Measurements from ENCODE around the gene PLN. TPM values are rescaled to one million over a fixed set of nuclear protein-coding genes. Genes with fewer than 3 reads are reported as not detected.

The PLN gene
- total RNA-seq, result 10 to 100 TPM in 1 of 8 experiments, 1 to 10 TPM in 2, under 1 TPM in 5; 0.21 to 12.6 (median 0.59) TPM

DNA sequence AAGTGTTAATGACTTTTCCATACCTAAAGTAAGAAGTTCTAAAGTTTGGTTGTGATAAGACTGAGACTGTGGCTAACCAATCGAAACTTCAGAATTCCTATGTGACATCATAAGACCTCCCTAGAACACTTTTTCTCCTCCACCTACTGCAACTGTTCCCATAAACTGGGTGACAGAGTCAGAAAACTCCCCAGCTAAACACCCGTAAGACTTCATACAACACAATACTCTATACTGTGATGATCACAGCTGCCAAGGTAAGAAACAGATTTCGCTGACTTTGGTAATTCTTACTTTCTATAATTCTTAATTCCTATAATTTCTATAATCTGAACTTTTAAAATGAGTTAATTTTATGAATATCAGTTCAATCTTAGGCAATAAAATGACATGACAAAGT, at the start of gene PLN:
PLN (plus strand) TSS at position 161 of the 400 bp plus-strand sequence. CDS start 10,626 bp downstream, outside the sequence.
- peak in 2 of 8 experiments; percentile 17 to 56 for ATAC-seq (replicated peaks in 6 of 8)
- H3K4me3 ChIP-seq, result no peak within 1 kb of the TSS
- in situ Hi-C loops (cut with MboI; ENCODE audit: low pct_unique_long_range_greater_than_20kb in 2 of 9, low sequenced_read_pairs in 9 of 9, unreplicated experiment in 9 of 9), result loop anchor here in 1 of 9 experiments (25.0 kb wide), 1 partner anchor 261 kb away; no protein-coding TSS in a partner anchor
- H3K27ac ChIP-seq, result no peak within 1 kb of the TSS
- WGBS, 10 experiments, result 76 to 100% (median 94%) methylated on average over 1 to 3 of the region's 3 CpGs; no CpG with 5 or more reads in 1 of the 10 experiments
- no peaks in the 10 kb centered on the region for H3K4me1 ChIP-seq (replicated peaks in 1 of 2)

DNA sequence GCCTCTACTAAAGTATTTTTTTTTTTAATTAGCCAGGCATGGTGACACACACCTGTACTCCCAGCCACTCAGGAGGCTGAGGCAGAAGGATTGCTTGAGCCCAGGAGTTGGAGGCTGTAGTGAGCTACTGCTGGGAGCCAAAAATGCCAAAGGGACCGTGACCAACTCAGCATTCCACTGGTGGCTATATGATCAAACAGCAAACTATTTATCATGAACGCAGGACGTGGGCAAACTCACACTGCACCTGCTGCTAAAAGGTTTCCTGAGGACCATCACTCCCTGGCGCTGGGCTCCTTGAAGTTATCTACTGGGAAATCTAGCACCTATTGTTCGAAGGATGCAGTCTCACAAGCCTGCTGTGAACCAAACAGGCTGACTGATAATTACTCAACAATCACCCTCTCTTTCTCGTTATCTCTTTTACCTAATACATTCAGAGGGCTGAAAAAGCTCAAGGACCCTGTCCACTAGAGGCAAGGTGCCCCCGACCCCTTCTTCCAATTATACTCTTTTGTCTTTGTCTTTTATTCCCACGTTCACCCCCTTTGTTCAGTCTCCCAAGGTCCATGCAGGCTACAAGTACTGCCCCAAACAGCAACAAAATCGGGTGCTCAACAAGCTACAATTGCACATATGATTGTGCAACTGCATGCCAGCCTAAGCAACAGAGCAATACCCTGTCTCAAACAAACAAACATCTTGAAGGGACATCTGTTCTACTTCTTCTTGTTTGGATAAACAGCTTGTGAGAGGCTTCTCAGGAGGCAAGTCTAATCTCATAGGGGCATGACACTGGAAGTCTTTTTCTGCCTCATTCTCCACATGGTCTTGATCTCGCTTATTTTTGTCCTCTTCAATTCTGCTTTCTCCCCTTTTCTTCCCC, 47.7 kb upstream of the PLN start:
- Histone ChIP-seq H3K27ac (no peak overlapping the region), H3K4me1 (replicated peaks in 1 of 2) (peaks cover 0 to 7% of the 10 kb centered on the region in 2 donors), H3K4me3 (no peak overlapping the region)
- in situ Hi-C loops (cut with MboI; ENCODE audit: low pct_unique_long_range_greater_than_20kb in 2 of 9, low sequenced_read_pairs in 9 of 9, unreplicated experiment in 9 of 9), result loop anchor here in 2 of 9 experiments (25.0 kb wide), 1 partner anchor 213 kb away; no protein-coding TSS in a partner anchor
- 80 to 100% (median 93%) methylated on average over 1 to 7 of the region's 10 CpGs; no CpG with 5 or more reads in 1 of the 10 experiments for WGBS, 10 experiments
- no peak for ATAC-seq (replicated peaks in 6 of 8)

- WGBS, 10 experiments, result 37 to 100% (median 89%) methylated on average over 1 to 5 of the region's 5 CpGs; no CpG with 5 or more reads in 3 of the 10 experiments
- Histone ChIP-seq H3K27ac (no peak overlapping the region), H3K4me1 (replicated peaks in 1 of 2) (peaks cover 0 to under 1% of the 10 kb centered on the region in 2 donors), H3K4me3 (no peak overlapping the region)
- no peak for ATAC-seq (replicated peaks in 6 of 8)
- in situ Hi-C loops (cut with MboI; ENCODE audit: low pct_unique_long_range_greater_than_20kb in 2 of 9, low sequenced_read_pairs in 9 of 9, unreplicated experiment in 9 of 9), result loop anchor here in 2 of 9 experiments (25.0 kb wide), 1 partner anchor 214 kb away; no protein-coding TSS in a partner anchor
These were observed 47.0 kb upstream of the PLN start for GRCh38 chr6:118501099-118501498.

- no peak overlapping the region for H3K4me3 ChIP-seq
- in situ Hi-C loops (cut with MboI; ENCODE audit: low pct_unique_long_range_greater_than_20kb in 2 of 9, low sequenced_read_pairs in 9 of 9, unreplicated experiment in 9 of 9), result loop anchor here in 2 of 9 experiments (25.0 kb wide), 1 partner anchor 214 kb away; no protein-coding TSS in a partner anchor
- H3K27ac ChIP-seq, result no peak overlapping the region
- ATAC-seq (replicated peaks in 6 of 8), result no peak
- 69 to 100% (median 100%) methylated on average over 1 of the region's 1 CpG; no CpG with 5 or more reads in 3 of the 10 experiments for WGBS, 10 experiments
- H3K4me1 ChIP-seq (replicated peaks in 1 of 2), result no peaks in the 10 kb centered on the region
These were observed 46.3 kb upstream of the PLN start for GRCh38 chr6:118501765-118502164.

DNA sequence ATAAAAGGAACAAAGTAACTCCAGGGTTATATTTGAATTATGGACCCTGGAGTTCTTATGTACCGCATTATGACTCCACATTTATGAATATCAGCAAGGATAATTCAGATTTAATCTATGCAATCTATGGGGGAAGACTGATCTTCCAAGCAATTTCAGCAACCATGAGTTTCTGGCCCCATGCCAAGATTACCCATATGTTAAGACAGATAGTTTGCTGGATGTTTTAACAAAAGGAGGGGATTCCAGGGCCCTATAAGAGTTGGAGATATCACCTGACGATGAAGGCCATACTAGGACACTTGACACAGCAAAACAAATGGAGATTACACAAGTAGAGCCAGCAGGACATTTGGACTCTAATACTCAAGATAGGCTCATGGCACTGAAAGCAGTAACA, 45.9 kb upstream of the PLN start:
- Histone ChIP-seq H3K4me1 (replicated peaks in 1 of 2) (no peaks in the 10 kb centered on the region), H3K27ac (no peak overlapping the region), H3K4me3 (no peak overlapping the region)
- in situ Hi-C loops (cut with MboI; ENCODE audit: low pct_unique_long_range_greater_than_20kb in 2 of 9, low sequenced_read_pairs in 9 of 9, unreplicated experiment in 9 of 9), result loop anchor here in 2 of 9 experiments (25.0 kb wide), 1 partner anchor 215 kb away; no protein-coding TSS in a partner anchor
- no peak for ATAC-seq (replicated peaks in 6 of 8)
- 0 to 69% (median 37%) methylated on average over 1 to 2 of the region's 2 CpGs; no CpG with 5 or more reads in 4 of the 10 experiments for WGBS, 10 experiments

DNA sequence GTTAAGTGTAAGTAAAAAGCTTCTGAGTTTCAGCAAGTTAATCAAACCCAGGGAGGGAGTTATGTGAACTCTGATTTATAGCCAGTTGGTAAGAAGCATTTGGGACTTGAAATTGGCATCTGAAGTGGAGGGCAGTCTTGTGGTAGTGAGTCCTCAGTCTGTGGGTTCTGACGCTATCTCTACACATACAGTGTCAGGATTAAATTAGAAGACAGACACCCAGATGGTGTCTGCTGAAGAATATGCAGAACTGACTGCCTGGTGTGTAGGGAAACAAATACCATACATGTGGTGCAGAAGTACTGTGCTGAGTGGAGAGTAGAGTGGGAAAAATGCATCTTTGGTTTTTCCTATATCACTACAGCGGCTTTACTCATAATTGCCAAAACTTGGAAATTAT, 43.5 kb upstream of the PLN start:
- no peak overlapping the region for H3K27ac ChIP-seq
- H3K4me3 ChIP-seq, result no peak overlapping the region
- peak in 1 of 8 experiments; percentile 27 for ATAC-seq (replicated peaks in 6 of 8)
- in situ Hi-C loops (cut with MboI; ENCODE audit: low pct_unique_long_range_greater_than_20kb in 2 of 9, low sequenced_read_pairs in 9 of 9, unreplicated experiment in 9 of 9), result loop anchor here in 2 of 9 experiments (25.0 kb wide), 1 partner anchor 217 kb away; no protein-coding TSS in a partner anchor
- WGBS, 10 experiments, result 71 to 100% (median 100%) methylated on average over 1 to 2 of the region's 2 CpGs; no CpG with 5 or more reads in 2 of the 10 experiments
- no peaks in the 10 kb centered on the region for H3K4me1 ChIP-seq (replicated peaks in 1 of 2)

DNA sequence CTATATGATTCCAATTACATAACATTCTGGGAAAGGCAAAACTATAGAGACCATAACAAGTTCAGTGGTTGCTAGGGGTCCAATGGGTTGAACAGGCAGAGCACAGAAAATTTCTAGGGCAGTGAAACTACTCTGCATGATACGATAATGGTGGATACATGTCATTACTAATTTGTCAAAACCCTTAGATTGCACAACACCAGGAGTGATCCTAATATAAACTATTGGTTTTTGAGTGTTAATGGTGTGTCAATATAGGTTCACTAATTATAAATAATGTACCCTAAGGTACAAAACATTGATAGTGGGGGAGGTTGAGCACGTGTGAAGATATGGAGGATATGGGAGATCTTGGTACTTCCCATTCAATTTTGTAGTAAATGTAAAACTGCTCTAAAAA, 42.4 kb upstream of the PLN start:
- WGBS, 10 experiments, result 83 to 100% (median 93%) methylated on average over 1 to 2 of the region's 2 CpGs; no CpG with 5 or more reads in 2 of the 10 experiments
- in situ Hi-C loops (cut with MboI; ENCODE audit: low pct_unique_long_range_greater_than_20kb in 2 of 9, low sequenced_read_pairs in 9 of 9, unreplicated experiment in 9 of 9), result loop anchor here in 2 of 9 experiments (25.0 kb wide), 1 partner anchor 218 kb away; no protein-coding TSS in a partner anchor
- no peak for ATAC-seq (replicated peaks in 6 of 8)
- Histone ChIP-seq H3K4me3 (no peak overlapping the region), H3K27ac (no peak overlapping the region), H3K4me1 (replicated peaks in 1 of 2) (no peaks in the 10 kb centered on the region)

DNA sequence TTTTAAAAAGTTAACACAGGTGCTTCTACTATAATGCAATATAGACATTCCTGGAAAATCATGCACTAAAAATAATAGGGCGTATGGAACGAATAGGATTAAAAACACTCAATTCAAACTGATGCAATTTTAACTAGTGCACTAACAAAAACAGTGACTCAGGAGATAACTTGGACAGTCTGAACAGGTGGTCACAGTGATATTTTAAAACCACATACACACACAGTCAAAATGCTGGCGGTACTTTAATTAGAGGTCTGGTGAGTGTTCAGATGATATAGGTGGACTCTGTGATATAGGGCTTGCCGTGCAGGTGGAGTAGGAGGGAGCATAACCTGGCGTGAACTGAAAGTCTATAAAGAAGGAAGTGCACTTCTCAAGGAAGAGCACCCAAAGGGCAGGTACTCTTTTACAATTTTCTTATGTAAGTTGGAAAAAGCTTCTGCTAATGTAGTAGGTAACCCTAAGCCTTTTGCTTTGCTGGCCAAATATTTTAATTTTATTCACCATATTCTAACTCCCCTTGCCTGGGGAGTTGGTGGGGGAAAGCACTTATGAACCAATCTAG, 41.9 kb upstream of the PLN start:
- Histone ChIP-seq H3K4me3 (no peak overlapping the region), H3K4me1 (replicated peaks in 1 of 2) (no peaks in the 10 kb centered on the region), H3K27ac (no peak overlapping the region)
- no peak for ATAC-seq (replicated peaks in 6 of 8)
- in situ Hi-C loops (cut with MboI; ENCODE audit: low pct_unique_long_range_greater_than_20kb in 2 of 9, low sequenced_read_pairs in 9 of 9, unreplicated experiment in 9 of 9), result loop anchor here in 2 of 9 experiments (25.0 kb wide), 1 partner anchor 219 kb away; no protein-coding TSS in a partner anchor
- whole genome bisulfite sequencing, 10 experiments, result 61 to 100% (median 94%) methylated on average over 2 to 4 of the region's 5 CpGs; no CpG with 5 or more reads in 2 of the 10 experiments

DNA sequence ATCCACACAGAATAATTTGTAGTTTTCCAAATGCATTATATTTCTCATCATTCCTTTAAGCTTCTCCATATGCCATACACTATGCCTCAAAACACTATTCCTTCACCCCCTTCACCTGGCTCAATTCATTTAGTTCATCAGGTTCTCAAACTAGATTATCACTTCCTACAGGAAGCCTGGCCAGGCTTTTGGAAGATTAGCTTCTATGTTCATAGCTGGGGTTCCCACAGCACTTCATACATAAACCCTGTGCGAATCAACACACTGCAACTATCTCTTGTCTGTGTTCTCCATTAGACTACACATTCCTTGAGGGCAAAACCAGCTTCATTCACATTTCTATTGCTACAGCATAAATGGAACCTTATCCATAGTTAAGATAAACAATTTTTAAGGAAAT, 40.5 kb upstream of the PLN start:
- 100% methylated on average over 1 of the region's 1 CpG; no CpG with 5 or more reads in 3 of the 10 experiments for WGBS, 10 experiments
- H3K4me1 ChIP-seq (replicated peaks in 1 of 2), result no peaks in the 10 kb centered on the region
- in situ Hi-C loops (cut with MboI; ENCODE audit: low pct_unique_long_range_greater_than_20kb in 2 of 9, low sequenced_read_pairs in 9 of 9, unreplicated experiment in 9 of 9), result loop anchor here in 2 of 9 experiments (25.0 kb wide), 1 partner anchor 220 kb away; no protein-coding TSS in a partner anchor
- peak in 1 of 8 experiments; percentile 17 for ATAC-seq (replicated peaks in 6 of 8)
- H3K4me3 ChIP-seq, result no peak overlapping the region
- no peak overlapping the region for H3K27ac ChIP-seq

GRCh38 chr6:118509009-118509617, 39.0 kb upstream of the PLN start:
- no peak overlapping the region for H3K27ac ChIP-seq
- H3K4me3 ChIP-seq, result no peak overlapping the region
- no peaks in the 10 kb centered on the region for H3K4me1 ChIP-seq (replicated peaks in 1 of 2)
- ATAC-seq (replicated peaks in 6 of 8), result no peak
- in situ Hi-C loops (cut with MboI; ENCODE audit: low pct_unique_long_range_greater_than_20kb in 2 of 9, low sequenced_read_pairs in 9 of 9, unreplicated experiment in 9 of 9), result loop anchor here in 2 of 9 experiments (25.0 kb wide), 1 partner anchor 222 kb away; no protein-coding TSS in a partner anchor
- WGBS, 10 experiments, result 0 to 74% (median 34%) methylated on average over 2 to 3 of the region's 3 CpGs

DNA sequence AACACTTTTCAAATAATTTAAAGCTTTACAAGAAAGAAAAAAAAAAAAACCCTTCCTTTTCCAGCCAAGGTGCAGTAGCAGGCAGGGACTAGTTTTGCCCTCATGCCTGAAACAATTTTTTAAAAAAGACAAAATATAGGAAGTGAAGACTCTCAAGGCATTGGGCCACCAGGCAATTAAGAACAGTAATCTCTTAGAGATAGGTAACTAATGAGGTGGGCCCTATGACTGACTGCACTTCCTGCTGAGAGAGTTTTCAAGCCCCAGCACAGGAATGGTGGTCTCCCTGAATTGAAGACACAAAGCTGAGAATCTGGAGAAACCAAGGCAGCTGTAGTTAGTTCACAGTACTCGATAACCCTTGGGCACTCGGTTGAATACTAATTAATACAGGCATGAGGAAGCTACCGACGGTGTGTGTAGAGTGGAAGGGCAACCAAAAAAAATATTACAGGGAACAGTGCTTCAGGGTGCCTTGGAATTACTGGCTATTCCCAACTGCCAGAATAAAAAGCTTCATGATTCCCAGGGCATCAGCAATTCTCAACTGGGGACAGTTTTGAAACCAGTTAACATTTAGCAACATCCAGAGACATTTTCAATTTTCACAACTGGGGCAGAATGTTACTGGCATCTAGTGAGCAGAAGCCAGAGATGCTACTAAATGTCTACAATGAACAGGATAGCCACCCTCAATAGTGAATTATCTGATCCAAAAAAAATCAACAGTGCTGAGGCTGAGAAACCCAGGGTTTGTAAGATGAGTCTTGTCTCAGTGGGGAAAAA, 36.0 kb upstream of the PLN start:
- Histone ChIP-seq H3K4me3 (no peak overlapping the region), H3K4me1 (replicated peaks in 1 of 2) (no peaks in the 10 kb centered on the region), H3K27ac (no peak overlapping the region)
- ATAC-seq (replicated peaks in 6 of 8), result no peak
- 80 to 100% (median 89%) methylated on average over 1 to 4 of the region's 4 CpGs; no CpG with 5 or more reads in 2 of the 10 experiments for whole genome bisulfite sequencing, 10 experiments
- in situ Hi-C loops (cut with MboI; ENCODE audit: low pct_unique_long_range_greater_than_20kb in 2 of 9, low sequenced_read_pairs in 9 of 9, unreplicated experiment in 9 of 9), result loop anchor here in 2 of 9 experiments (25.0 kb wide), 1 partner anchor 225 kb away; no protein-coding TSS in a partner anchor
